ENCODE results near the gene RGS12. TPM values are rescaled to one million over a fixed set of nuclear protein-coding genes. Genes with fewer than 3 reads are reported as not detected.

Gene RGS12
- total RNA-seq, 1 experiment from 2014 or later = 36.6 TPM

DNA sequence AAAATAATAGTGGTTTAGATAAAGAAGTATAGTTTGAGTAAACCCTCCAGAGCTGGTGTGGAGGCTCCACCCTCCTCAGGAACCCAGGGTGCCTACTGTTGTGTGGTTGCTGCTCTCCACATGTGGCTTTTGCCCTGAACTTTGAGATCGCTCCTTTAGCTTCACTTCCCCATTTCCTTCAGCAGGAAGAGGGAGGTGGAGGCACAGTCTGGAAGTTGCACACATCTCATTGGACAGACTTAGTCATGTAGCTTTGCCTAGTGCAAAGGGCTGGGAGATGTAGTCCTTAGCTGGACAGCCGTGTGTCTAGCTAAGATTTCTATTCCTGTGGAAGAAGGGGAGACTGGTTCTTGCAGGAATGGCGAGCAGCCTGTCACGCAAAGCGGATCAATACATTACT is 37.9 kb downstream of the RGS12 start:
- TF ChIP-seq EZH2 (IDR thresholded peaks at IDR 0.05; ENCODE audit: low read depth) = no peak
- Histone ChIP-seq H3K4me3 (no peak overlapping the region), H3K4me1 (replicated peaks; ENCODE audit: insufficient read depth) (no peaks in the 10 kb centered on the region), H3K9me3 (ENCODE audit: insufficient read depth, low read depth) (no peaks in the 10 kb centered on the region), H3K36me3 (ENCODE audit: low read depth) (no peaks in the 10 kb centered on the region), H3F3A (ENCODE audit: insufficient read depth, low read depth) (no peaks in the 10 kb centered on the region), H3K79me2 (ENCODE audit: low read depth) (no peaks in the 10 kb centered on the region), H3K4me2 (no peak overlapping the region), H4K20me1 (ENCODE audit: insufficient read depth) (no peaks in the 10 kb centered on the region), H2AFZ (no peak overlapping the region), H3K27me3 (ENCODE audit: insufficient read depth, low read depth) (no peaks in the 10 kb centered on the region), H3K27ac (no peak overlapping the region), H3K9me2 (ENCODE audit: insufficient read depth) (no peaks in the 10 kb centered on the region)
- ChIA-PET CTCF (no interaction called here), POLR2A (ENCODE audit: unreplicated experiment) (no interaction called here)
- DNase-seq = no peak
- no TSS peak for BruUV-seq (replicated peaks)
- intact Hi-C loops (cut with micrococcal nuclease; ENCODE audit: unreplicated experiment) = no loop called here

DNA sequence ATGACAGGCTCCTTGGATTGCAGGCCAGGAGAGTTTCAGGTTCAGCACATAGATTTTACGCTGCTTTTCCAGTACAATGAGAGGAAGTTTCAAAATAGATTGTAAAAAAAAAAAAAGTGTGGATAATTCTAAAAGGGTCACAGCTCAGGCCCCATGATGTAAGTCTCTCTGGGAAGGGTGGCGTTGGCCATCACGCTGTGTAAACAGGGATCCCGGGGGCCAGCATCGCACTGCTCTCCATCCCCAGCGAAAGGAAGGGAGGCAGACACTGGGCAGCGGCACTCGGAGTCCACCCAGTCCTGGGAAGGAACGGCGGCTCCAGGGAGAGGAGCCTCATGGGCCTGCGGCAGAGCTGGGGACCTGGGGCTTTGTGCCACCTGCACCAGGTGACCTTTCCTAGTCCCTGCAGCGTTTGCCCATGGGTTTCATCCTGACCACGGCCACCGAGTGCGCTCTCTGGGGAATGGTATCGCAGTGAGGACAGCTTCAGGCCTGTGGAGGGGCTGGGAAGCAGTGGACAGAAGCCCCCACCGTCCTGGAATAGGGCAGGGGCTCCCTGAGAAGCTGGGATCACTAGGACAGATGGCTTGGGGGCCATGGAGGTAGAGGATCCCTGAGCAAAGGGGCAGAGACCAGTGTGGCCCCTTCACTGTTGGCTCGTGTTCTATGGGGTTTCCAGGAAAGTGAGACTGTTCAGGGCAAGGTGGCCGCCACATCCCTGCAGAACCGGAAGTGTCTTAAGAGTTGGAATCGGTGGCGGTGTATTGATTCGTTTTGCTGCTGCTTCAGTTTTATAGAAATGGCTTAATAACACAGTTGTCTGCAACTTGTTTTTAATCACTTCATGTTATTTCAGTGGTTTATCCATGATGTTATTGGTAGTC is 38.9 kb downstream of the RGS12 start:
- ChIA-PET CTCF (no interaction called here), POLR2A (ENCODE audit: unreplicated experiment) (no interaction called here)
- no peaks in the 10 kb centered on the region for H3K36me3 ChIP-seq (ENCODE audit: low read depth)
- no peak overlapping the region for H3K27ac ChIP-seq
- no peaks in the 10 kb centered on the region for H4K20me1 ChIP-seq (ENCODE audit: insufficient read depth)
- TF ChIP-seq, protein P1, sequence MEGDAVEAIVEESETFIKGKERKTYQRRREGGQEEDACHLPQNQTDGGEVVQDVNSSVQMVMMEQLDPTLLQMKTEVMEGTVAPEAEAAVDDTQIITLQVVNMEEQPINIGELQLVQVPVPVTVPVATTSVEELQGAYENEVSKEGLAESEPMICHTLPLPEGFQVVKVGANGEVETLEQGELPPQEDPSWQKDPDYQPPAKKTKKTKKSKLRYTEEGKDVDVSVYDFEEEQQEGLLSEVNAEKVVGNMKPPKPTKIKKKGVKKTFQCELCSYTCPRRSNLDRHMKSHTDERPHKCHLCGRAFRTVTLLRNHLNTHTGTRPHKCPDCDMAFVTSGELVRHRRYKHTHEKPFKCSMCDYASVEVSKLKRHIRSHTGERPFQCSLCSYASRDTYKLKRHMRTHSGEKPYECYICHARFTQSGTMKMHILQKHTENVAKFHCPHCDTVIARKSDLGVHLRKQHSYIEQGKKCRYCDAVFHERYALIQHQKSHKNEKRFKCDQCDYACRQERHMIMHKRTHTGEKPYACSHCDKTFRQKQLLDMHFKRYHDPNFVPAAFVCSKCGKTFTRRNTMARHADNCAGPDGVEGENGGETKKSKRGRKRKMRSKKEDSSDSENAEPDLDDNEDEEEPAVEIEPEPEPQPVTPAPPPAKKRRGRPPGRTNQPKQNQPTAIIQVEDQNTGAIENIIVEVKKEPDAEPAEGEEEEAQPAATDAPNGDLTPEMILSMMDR (conservative IDR thresholded peaks at IDR 0.05) = no peak
- no peak for TF ChIP-seq EZH2 (IDR thresholded peaks at IDR 0.05; ENCODE audit: low read depth)
- H3K79me2 ChIP-seq (ENCODE audit: low read depth) = no peaks in the 10 kb centered on the region
- no peak for DNase-seq
- H3K4me3 ChIP-seq = no peak overlapping the region
- H3K4me2 ChIP-seq = no peak overlapping the region
- H3K4me1 ChIP-seq (replicated peaks; ENCODE audit: insufficient read depth) = no peaks in the 10 kb centered on the region
- no peaks in the 10 kb centered on the region for H3K9me3 ChIP-seq (ENCODE audit: insufficient read depth, low read depth)
- H3K27me3 ChIP-seq (ENCODE audit: insufficient read depth, low read depth) = no peaks in the 10 kb centered on the region
- BruUV-seq (replicated peaks) = no TSS peak
- no peaks in the 10 kb centered on the region for H3F3A ChIP-seq (ENCODE audit: insufficient read depth, low read depth)
- intact Hi-C loops (cut with micrococcal nuclease; ENCODE audit: unreplicated experiment) = no loop called here
- no peaks in the 10 kb centered on the region for H3K9me2 ChIP-seq (ENCODE audit: insufficient read depth)
- H2AFZ ChIP-seq = no peak overlapping the region

DNA sequence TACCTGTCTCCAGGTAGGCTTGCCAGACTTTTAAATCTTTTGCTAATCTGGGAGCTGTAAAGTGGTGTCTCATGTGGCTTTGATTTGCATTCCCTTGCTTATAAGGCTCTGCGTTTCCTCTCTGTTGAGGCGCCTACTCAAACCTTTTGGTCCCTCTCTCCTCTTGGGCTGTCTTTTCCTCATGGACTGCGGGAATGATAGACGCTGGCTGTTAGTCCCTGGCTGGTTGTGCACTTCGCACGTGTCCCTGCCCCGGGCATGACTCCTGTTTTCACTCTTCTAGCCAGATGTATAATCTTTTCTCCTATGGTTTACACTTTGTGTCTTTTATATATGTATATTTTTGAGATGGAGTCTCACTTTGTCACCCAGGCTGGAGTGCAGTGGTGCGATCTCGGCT is 39.7 kb downstream of the RGS12 start:
- ChIA-PET POLR2A (ENCODE audit: unreplicated experiment) (no interaction called here), CTCF (interaction anchor here (0.6 to 0.7 kb wide), 2 partner anchors 10 to 11 kb away, joined by 5 read pairs; no protein-coding TSS in a partner anchor)
- Histone ChIP-seq H3K4me3 (no peak overlapping the region), H3K27me3 (ENCODE audit: insufficient read depth, low read depth) (no peaks in the 10 kb centered on the region), H3K36me3 (ENCODE audit: low read depth) (no peaks in the 10 kb centered on the region), H3K4me1 (replicated peaks; ENCODE audit: insufficient read depth) (no peaks in the 10 kb centered on the region), H3K9me3 (ENCODE audit: insufficient read depth, low read depth) (no peaks in the 10 kb centered on the region), H3K4me2 (no peak overlapping the region), H3K79me2 (ENCODE audit: low read depth) (no peaks in the 10 kb centered on the region), H3K27ac (no peak overlapping the region), H4K20me1 (ENCODE audit: insufficient read depth) (no peaks in the 10 kb centered on the region), H3F3A (ENCODE audit: insufficient read depth, low read depth) (no peaks in the 10 kb centered on the region), H3K9me2 (ENCODE audit: insufficient read depth) (no peaks in the 10 kb centered on the region), H2AFZ (no peak overlapping the region)
- DNase-seq = no peak
- intact Hi-C loops (cut with micrococcal nuclease; ENCODE audit: unreplicated experiment) = no loop called here
- TF ChIP-seq, protein P1 (conservative IDR thresholded peaks at IDR 0.05) = no peak
- TF ChIP-seq EZH2 (IDR thresholded peaks at IDR 0.05; ENCODE audit: low read depth) = no peak
- no TSS peak for BruUV-seq (replicated peaks)

All from PC-9 (cell line).